H1 (cell line): ENCODE measurements around the gene TNS3. TPM values are rescaled to one million over a fixed set of nuclear protein-coding genes. Genes with fewer than 3 reads are reported as not detected.

Experiments
- CHD7 ChIP-seq: fragments of 300-600 bp; sonication (generic); IDR thresholded peaks from 2 replicates; pipeline ENCODE4 v1.7.1; 2012; ENCODE audit warnings: low read length, moderate library complexity, mild to moderate bottlenecking, inconsistent platforms; ENCODE audit not compliant: insufficient replicate concordance
- TAF1 ChIP-seq: IDR thresholded peaks from 2 replicates; pipeline ENCODE4 v1.6.1; 2011; ENCODE audit warnings: mild to moderate bottlenecking, low read depth, low read length
- polyA plus RNA-seq, 7 experiments: library from polyadenylated mRNA; depleted of rRNA in 3 of 7; stranded (reverse) in 5 of 7; unstranded in 2 of 7; fragments of >200 nt in 5 of 7; fragments of 200-250 nt in 2 of 7; gene quantifications; 1 replicate in 5 of 7; 2 replicates in 1 of 7; 4 replicates in 1 of 7; pipeline versions ENCODE4 v1.2.1 to v1.2.3, GENCODE V29; 2011 to 2013; ENCODE audit warnings: missing spikeins in 2 of 7, mixed read lengths in 2 of 7
- total RNA-seq: library from RNA; stranded (reverse); fragmentation: NEBNext Ultra II Directional; extraction: Animal tissue kit (Norgen Biotek cat#: 25700); gene quantifications from 2 replicates; pipeline ENCODE4 v1.2.1, GENCODE V29; 2021

Gene TNS3
- total and polyA plus RNA-seq, 2 of the 8 experiments (the other 6 are each of a cell fraction or from before 2014, with no cell fraction given), result 11.9 to 24.2 TPM

GRCh38 chr7:47367369-47367768 is 214.5 kb downstream of the TNS3 start (continued):
- TF ChIP-seq CHD7 (no peak), TAF1 (no peak)
